Esophagus muscularis mucosa (tissue), 3 donors: ENCODE measurements around the gene TRIP11.

Source experiments
- POLR2A ChIP-seq: fragments of 450-650 bp; IDR thresholded peaks from one replicate; pipeline ENCODE4 v1.6.1; 2017; ENCODE audit warnings: antibody characterized with exemption, moderate library complexity, mild to moderate bottlenecking, low read depth
- POLR2AphosphoS5 ChIP-seq, 2 donors: sonication (generic); formaldehyde crosslinking; IDR thresholded peaks; one replicate each; pipeline ENCODE4 v1.6.1; 2017; ENCODE audit warnings: antibody characterized with exemption in 2 of 2
- TF ChIP-seq, protein P1 (sequence below), 3 experiments: fragments of 200-600 bp in 2 of 3; fragments of 450-650 bp in 1 of 3; sonication (generic) in 2 of 3; IDR thresholded peaks; one replicate each; pipeline ENCODE4 v1.5.1; 2017 to 2019; ENCODE audit warnings: antibody characterized with exemption in 3 of 3, mild to moderate bottlenecking in 2 of 3, moderate library complexity in 1 of 3

DNA sequence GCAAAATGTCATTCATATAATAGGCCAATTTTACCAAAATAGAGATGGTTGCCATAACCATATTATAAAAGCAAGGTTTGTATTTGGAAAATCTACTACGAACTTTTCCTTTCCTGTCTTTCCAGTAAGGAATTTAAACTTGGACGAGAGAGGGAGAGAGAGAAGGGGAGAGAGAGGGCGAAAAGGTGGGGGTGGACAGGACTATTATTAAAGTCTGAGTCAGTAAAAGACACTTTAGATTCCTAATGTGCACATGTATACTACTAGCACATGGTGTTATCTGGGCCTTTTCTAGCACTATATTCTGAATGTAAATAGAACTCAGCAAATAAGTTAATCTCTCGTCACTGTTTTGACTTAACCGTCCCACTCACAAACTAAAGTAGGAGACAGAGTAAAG is 62.0 kb downstream of the TRIP11 start:
- TF ChIP-seq POLR2AphosphoS5 (IDR thresholded peaks at IDR 0.05) (no peak), POLR2A (no peak)
- TF ChIP-seq, protein P1, sequence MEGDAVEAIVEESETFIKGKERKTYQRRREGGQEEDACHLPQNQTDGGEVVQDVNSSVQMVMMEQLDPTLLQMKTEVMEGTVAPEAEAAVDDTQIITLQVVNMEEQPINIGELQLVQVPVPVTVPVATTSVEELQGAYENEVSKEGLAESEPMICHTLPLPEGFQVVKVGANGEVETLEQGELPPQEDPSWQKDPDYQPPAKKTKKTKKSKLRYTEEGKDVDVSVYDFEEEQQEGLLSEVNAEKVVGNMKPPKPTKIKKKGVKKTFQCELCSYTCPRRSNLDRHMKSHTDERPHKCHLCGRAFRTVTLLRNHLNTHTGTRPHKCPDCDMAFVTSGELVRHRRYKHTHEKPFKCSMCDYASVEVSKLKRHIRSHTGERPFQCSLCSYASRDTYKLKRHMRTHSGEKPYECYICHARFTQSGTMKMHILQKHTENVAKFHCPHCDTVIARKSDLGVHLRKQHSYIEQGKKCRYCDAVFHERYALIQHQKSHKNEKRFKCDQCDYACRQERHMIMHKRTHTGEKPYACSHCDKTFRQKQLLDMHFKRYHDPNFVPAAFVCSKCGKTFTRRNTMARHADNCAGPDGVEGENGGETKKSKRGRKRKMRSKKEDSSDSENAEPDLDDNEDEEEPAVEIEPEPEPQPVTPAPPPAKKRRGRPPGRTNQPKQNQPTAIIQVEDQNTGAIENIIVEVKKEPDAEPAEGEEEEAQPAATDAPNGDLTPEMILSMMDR (IDR thresholded peaks at IDR 0.05) = no peak
